ENCODE data around the gene CALN1. TPM values are rescaled to one million over a fixed set of nuclear protein-coding genes. Genes with fewer than 3 reads are reported as not detected.

Gene CALN1
- total RNA-seq, 1 donor from 2014 or later = not detected

GRCh38 chr7:72003236-72003635 lies 408.9 kb downstream of the CALN1 start:
- intact Hi-C loops (cut with DNase I) = no loop called here
- no peak overlapping the region for H3K27ac ChIP-seq
- DNase-seq (no peak), ATAC-seq (no peak)
- no peaks in the 10 kb centered on the region for H3K36me3 ChIP-seq
- H3K9me3 ChIP-seq = no peaks in the 10 kb centered on the region
- no peak for TF ChIP-seq CTCF (IDR thresholded peaks at IDR 0.05)
- H3K4me1 ChIP-seq = no peaks in the 10 kb centered on the region
- H3K27me3 ChIP-seq = no peaks in the 10 kb centered on the region
- H3K4me3 ChIP-seq = no peak overlapping the region

GRCh38 chr7:71996141-71996540 lies 416.0 kb downstream of the CALN1 start:
- no peaks in the 10 kb centered on the region for H3K27me3 ChIP-seq
- H3K9me3 ChIP-seq = no peaks in the 10 kb centered on the region
- intact Hi-C loops (cut with DNase I) = no loop called here
- H3K36me3 ChIP-seq = no peaks in the 10 kb centered on the region
- no peak for TF ChIP-seq CTCF (IDR thresholded peaks at IDR 0.05)
- no peak overlapping the region for H3K4me3 ChIP-seq
- no peaks in the 10 kb centered on the region for H3K4me1 ChIP-seq
- no peak for ATAC-seq
- no peak for DNase-seq
- no peak overlapping the region for H3K27ac ChIP-seq

GRCh38 chr7:71995111-71995510 lies 417.0 kb downstream of the CALN1 start:
- no peak for ATAC-seq
- Histone ChIP-seq H3K27me3 (no peaks in the 10 kb centered on the region), H3K4me3 (no peak overlapping the region)

GRCh38 chr7:71991586-71991985 lies 420.6 kb downstream of the CALN1 start:
- no peak for TF ChIP-seq CTCF (IDR thresholded peaks at IDR 0.05)
- Histone ChIP-seq H3K36me3 (no peaks in the 10 kb centered on the region), H3K4me3 (no peak overlapping the region), H3K27ac (no peak overlapping the region), H3K9me3 (no peaks in the 10 kb centered on the region), H3K27me3 (no peaks in the 10 kb centered on the region), H3K4me1 (no peaks in the 10 kb centered on the region)
- ATAC-seq (no peak), DNase-seq (no peak)
- intact Hi-C loops (cut with DNase I) = no loop called here

More at GRCh38 chr7:71995111-71995510, 417.0 kb downstream of the CALN1 start:
- H3K27ac ChIP-seq = no peak overlapping the region
- TF ChIP-seq CTCF (IDR thresholded peaks at IDR 0.05) = no peak
- no peak for DNase-seq
- no peaks in the 10 kb centered on the region for H3K4me1 ChIP-seq
- H3K36me3 ChIP-seq = no peaks in the 10 kb centered on the region
- intact Hi-C loops (cut with DNase I) = no loop called here
- H3K9me3 ChIP-seq = no peaks in the 10 kb centered on the region

- TF ChIP-seq CTCF (IDR thresholded peaks at IDR 0.05) = no peak
- no peaks in the 10 kb centered on the region for H3K9me3 ChIP-seq
- no peaks in the 10 kb centered on the region for H3K36me3 ChIP-seq
- H3K4me3 ChIP-seq = no peak overlapping the region
- intact Hi-C loops (cut with DNase I) = no loop called here
- no peaks in the 10 kb centered on the region for H3K4me1 ChIP-seq
- DNase-seq (no peak), ATAC-seq (no peak)
- no peaks in the 10 kb centered on the region for H3K27me3 ChIP-seq
- no peak overlapping the region for H3K27ac ChIP-seq
These were observed 422.0 kb downstream of the CALN1 start for GRCh38 chr7:71990138-71990462.

- Histone ChIP-seq H3K4me3 (no peak overlapping the region), H3K4me1 (no peaks in the 10 kb centered on the region), H3K27ac (no peak overlapping the region), H3K9me3 (no peaks in the 10 kb centered on the region), H3K27me3 (no peaks in the 10 kb centered on the region), H3K36me3 (no peaks in the 10 kb centered on the region)
- TF ChIP-seq CTCF (IDR thresholded peaks at IDR 0.05) = no peak
- intact Hi-C loops (cut with DNase I) = no loop called here
- ATAC-seq = no peak
- DNase-seq = no peak
These were observed 423.9 kb downstream of the CALN1 start for GRCh38 chr7:71988201-71988600.
